HG03432 (cell line): Measurements from ENCODE around the gene CSDE1.

Experiments used
- ATAC-seq: cut with Tn5 transposase; IDR thresholded peaks from one replicate; pipeline ENCODE4 v1.9.1; 2021; ENCODE audit warnings: mild to moderate bottlenecking, moderate library complexity; ENCODE audit not compliant: unreplicated experiment

CSDE1 gene

DNA sequence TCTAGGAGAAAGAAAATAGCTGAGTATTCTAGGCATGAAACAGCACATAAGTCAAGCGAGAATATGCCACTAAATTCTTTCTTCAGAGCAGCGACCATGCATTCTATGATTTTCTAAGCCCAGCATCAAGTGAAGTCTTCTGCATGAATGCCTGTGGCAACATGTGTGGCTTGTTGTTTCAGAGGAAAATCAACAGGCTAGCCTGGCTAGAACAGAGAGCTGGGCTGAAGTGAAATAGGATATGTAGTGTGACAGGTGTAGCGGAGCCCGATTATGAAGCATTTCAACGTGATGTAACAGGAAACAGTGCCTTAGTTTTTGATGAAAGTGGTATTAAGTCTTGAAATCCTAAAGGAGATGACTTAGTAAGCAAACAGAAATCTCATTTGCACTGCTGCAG, 7.0 kb downstream of the CSDE1 start:
- no peak for ATAC-seq

DNA sequence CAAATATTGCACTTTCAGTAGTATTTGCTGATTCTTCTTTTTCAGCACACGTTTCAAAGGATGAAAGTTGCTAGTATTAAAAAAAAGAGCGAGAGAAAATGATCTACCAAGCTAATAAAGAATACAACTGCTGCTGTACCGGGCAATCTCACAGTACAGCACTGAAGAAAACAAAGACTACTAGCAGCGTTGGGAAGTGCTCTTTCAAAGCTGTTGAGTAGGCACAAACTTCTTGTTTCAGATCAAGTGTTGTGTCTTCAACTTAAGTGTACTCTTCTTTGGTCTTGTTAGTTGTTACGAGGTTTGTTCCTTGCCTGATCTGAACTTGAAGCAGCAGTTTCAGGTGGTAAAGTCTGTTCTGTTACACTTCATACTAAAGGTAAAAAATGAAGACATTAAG, 7.9 kb downstream of the CSDE1 start:
- no peak for ATAC-seq

DNA sequence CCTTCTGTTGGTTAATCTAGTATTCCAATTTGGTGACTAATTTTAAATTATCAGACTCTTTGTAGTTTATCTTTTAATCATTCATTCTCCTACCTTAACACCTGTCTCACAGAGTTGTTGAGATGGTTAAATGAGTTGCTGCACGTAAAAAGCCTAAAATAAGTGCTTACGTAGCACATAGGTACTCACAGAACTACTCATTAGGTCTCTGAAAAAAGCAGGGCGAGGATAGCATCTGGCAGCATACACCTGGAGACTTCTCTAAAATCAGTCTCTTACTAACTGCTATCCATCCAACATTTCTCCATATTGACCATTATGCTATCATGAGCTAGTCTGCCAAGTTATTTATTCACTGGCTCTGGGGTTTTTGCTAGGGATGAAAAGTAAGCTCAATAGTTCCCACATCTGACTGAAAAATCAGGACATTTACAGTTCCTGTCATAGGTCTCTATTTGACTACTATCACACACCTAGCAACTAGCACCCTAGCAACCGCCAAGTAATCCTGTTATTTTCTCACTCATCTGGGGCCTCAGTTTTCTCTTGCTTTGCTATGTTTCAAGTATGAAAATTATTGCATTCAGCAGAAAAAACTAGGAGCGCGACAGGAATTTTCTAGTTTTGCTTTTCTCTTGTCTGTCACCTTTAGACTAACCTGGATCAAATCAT, 11.2 kb downstream of the CSDE1 start:
- no peak for ATAC-seq

- ATAC-seq = no peak
Measured at GRCh38 chr1:114745291-114745690, 12.5 kb downstream of the CSDE1 start.

- no peak for ATAC-seq
Measured at GRCh38 chr1:114741963-114742746, 15.6 kb downstream of the CSDE1 start.

GRCh38 chr1:114740331-114740730, 17.5 kb downstream of the CSDE1 start:
- ATAC-seq = no peak

DNA sequence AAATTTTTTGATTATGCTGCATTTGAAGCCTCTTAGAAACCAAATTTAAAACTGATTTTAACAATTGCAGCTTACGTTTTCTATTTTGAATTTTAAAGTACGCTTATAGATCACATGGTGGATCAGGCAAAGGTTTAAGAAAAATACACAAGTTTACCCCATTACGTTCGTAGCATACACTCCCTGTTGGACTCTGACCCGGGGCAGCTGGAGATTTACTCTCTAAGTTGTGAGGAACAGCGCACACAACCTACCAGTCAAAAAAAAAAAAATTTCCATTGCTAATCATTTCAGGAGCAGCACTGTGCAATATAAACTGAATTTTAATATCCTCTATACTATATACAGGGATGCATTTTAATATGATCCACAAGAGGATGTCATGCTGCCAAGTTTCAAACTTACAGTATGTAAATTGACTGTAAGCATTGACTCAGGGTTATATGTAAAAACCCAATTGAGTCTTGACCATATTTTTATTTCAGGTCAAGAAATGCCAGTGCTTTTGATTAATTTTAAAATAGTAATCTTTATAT, 20.4 kb downstream of the CSDE1 start:
- no peak for ATAC-seq

DNA sequence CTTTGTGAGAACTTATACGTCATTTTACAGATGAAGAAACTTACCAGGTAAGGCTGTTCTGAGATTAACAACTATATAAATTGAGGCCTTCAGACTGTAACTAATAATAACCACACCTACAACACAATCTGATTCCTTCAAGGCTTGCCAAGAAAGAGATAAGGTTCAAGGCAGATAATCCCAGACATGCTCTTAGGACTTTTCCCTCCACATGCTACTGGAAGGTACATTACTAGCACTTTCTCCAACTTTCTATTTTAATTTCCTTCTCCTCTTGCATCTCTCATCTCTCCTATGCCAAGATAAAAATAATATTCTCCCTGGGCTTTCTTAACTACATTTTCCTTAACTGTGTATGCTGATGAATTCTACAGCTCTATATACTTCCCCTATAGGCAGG, 22.3 kb downstream of the CSDE1 start:
- ATAC-seq = no peak

- no peak for ATAC-seq
Measured at GRCh38 chr1:114729782-114730181, 28.0 kb downstream of the CSDE1 start.

- ATAC-seq = no peak
Measured at GRCh38 chr1:114728553-114728952, 29.2 kb downstream of the CSDE1 start.

- no peak for ATAC-seq
Measured at GRCh38 chr1:114725230-114725629, 32.6 kb downstream of the CSDE1 start.

DNA sequence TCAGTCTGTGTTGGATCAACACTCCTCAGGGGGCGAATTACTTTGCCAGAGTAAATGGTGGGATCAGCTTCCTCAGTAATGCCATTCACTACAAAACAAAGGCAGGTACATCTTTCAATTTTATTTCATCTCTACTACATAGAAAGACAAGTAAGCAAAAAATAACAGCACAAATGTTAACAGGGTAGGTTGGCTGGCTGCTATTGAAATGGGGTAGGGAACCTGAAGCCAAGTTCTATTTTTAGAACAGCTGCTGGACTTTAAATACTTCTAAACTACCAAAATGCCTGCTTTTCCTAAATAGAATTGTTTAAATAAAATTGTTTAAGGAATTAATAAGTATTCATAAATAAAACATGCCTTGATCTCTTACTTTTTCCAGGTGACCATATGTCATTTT, 33.9 kb downstream of the CSDE1 start:
- ATAC-seq = no peak

- no peak for ATAC-seq
Measured at GRCh38 chr1:114723457-114723856, 34.3 kb downstream of the CSDE1 start.

- no peak for ATAC-seq
Measured at GRCh38 chr1:114720492-114720891, 37.3 kb downstream of the CSDE1 start.

- no peak for ATAC-seq
Measured at GRCh38 chr1:114719424-114719787, 38.4 kb downstream of the CSDE1 start.

GRCh38 chr1:114718661-114719423, 38.9 kb downstream of the CSDE1 start:
- no peak for ATAC-seq

DNA sequence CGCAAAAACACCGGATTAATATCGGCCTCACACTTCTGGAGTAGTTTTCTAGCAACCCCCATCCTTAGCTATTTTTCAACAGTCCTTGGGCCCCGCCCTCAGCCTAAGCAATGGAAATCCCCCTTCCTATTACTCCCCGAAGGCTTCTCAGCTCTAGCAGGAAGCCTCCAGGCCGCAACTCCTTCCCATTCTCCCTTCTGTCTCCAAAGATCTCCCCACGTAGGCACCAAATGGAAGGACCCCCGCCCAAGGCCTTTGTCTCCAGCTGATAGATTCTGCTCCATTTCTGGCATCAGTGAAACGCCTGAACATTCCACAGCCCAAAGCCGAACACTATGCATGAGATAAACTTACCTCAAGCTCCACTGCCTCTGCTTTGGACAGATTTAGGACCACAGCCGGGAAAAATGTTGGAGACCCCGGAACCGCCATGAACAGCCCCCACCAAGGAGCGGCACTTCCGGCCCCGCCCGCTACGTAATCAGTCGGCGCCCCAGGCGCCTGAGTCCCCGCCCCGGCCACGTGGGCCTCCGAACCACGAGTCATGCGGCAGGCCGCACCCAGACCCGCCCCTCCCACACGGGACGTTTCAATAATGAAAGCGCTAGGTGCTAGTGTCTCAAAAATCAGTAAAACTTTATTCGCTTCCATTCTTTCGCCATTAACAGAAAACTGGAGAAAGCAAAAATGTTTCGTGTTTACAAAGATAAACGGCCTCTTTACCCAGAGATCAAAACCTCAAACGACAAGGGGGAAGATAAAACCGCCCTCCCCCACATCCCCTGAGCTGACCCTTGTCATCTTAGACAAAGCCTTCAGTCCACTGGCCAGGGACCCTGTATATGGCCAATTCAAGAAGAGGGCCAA, 41.2 kb downstream of the CSDE1 start, which contains the start of gene NRAS:
TSS of gene NRAS (minus strand) at position 468 of the 867 bp plus-strand sequence. CDS start 611 bp downstream, outside the sequence.
- peak; percentile 95 for ATAC-seq

DNA sequence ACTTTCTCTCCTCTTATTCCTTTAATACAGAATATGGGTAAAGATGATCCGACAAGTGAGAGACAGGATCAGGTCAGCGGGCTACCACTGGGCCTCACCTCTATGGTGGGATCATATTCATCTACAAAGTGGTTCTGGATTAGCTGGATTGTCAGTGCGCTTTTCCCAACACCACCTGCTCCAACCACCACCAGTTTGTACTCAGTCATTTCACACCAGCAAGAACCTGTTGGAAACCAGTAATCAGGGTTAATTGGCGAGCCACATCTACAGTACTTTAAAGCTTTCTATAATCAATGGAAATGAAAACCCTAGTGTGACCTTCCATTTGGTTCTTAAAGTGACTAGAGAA, 41.9 kb downstream of the CSDE1 start:
- ATAC-seq = peak; percentile 1

- ATAC-seq = no peak
Measured at GRCh38 chr1:114712977-114713376, 44.8 kb downstream of the CSDE1 start.

- ATAC-seq = no peak
Measured at GRCh38 chr1:114710360-114710759, 47.4 kb downstream of the CSDE1 start.

- no peak for ATAC-seq
Measured at GRCh38 chr1:114707604-114708003, 50.2 kb downstream of the CSDE1 start.
